Subcutaneous adipose tissue (tissue), 4 donors: ENCODE data around the gene ACOT7. TPM values are rescaled to one million over a fixed set of nuclear protein-coding genes. Genes with fewer than 3 reads are reported as not detected.

ENCODE experiments used
- small RNA-seq: library from RNA; depleted of rRNA; stranded (forward); fragments of <200 nt; gene quantifications from one replicate; pipeline ENCODE3, GENCODE V24; 2016
- total RNA-seq, 4 donors: library from RNA; depleted of rRNA; stranded (reverse); fragments of >200 nt; gene quantifications; one replicate each; pipeline ENCODE4 v1.1.0, GENCODE V29; 2016
- TF ChIP-seq, protein P1 (sequence below): fragments of 450-650 bp; IDR thresholded peaks from one replicate; pipeline ENCODE4 v1.5.1; 2016; ENCODE audit warnings: low read depth, mild to moderate bottlenecking, control low read depth, antibody characterized with exemption, moderate library complexity

Gene ACOT7
- total RNA-seq, 4 donors from 2014 or later: 7.5 to 14.3 (median 9.8) TPM

- TF ChIP-seq, protein P1, sequence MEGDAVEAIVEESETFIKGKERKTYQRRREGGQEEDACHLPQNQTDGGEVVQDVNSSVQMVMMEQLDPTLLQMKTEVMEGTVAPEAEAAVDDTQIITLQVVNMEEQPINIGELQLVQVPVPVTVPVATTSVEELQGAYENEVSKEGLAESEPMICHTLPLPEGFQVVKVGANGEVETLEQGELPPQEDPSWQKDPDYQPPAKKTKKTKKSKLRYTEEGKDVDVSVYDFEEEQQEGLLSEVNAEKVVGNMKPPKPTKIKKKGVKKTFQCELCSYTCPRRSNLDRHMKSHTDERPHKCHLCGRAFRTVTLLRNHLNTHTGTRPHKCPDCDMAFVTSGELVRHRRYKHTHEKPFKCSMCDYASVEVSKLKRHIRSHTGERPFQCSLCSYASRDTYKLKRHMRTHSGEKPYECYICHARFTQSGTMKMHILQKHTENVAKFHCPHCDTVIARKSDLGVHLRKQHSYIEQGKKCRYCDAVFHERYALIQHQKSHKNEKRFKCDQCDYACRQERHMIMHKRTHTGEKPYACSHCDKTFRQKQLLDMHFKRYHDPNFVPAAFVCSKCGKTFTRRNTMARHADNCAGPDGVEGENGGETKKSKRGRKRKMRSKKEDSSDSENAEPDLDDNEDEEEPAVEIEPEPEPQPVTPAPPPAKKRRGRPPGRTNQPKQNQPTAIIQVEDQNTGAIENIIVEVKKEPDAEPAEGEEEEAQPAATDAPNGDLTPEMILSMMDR: no peak
Measured at GRCh38 chr1:6220236-6220635, 173.3 kb downstream of the ACOT7 start.

DNA sequence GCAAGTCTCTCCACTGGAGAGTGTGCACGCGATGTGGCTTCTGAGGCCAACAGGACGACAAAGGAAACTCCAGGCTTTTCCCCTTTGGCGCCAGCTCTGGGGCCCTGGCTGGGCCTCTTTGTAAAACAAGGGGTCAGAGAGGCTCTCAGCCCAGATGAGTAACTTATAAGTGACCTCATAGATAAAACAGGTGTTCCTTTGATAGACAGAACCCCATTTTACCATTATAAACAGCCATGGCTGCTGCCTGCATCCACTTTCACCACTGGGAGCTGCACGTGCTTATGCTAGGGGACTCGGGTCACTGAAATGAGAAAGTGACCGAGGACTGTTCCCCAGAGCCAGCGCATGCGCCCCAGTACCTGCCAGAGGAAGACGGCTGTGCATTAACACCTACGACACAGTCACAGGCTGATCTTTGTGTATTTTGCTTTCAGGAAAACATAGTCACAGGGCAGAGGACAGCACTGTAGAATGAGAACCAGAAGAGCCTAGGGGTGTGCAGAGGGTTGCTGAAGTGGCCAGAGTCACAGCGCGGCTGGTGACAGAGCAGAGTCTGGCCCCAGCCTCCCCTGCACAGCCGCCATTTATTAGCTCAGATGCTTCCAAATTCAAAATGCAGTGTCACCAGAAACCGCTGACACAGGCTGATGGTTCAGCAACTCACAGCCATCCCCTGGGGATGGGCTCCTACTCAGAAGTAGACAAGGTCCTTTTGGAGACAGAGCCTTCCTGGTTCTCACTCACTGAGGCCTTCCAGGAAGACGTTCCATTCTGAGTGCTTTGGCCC, 175.0 kb downstream of the ACOT7 start:
- TF ChIP-seq, protein P1: no peak

Small RNA genes within 50 kb of the gene (small RNA-seq; reads per million reads assigned to genes)
- gene MIR4252: not detected

Other genes with a start within 250 kb of the ACOT7 start
- gene CHD5, start 213.4 kb downstream of the ACOT7 start, total RNA-seq: under 1 TPM in 3 of 4 donors, not detected in 1; 0.19 to 0.49 (median 0.22) TPM
- gene RPL22, start 194.2 kb downstream of the ACOT7 start, total RNA-seq: 100 to 1,000 TPM; 149 to 243 (median 178) TPM
- 1 to 10 TPM; 3.6 to 8.4 (median 5.9) TPM for gene RNF207, start 187.6 kb downstream of the ACOT7 start, total RNA-seq
- 10 to 100 TPM; 48.1 to 72.7 (median 59.5) TPM for gene ICMT, start 157.8 kb downstream of the ACOT7 start, total RNA-seq
- gene HES3, start 149.6 kb downstream of the ACOT7 start, total RNA-seq: not detected
- 10 to 100 TPM in 3 of 4 donors, 1 to 10 TPM in 1; 8.2 to 37.9 (median 16.0) TPM for gene GPR153, start 132.7 kb downstream of the ACOT7 start, total RNA-seq
- gene HES2, start 26.2 kb upstream of the ACOT7 start, total RNA-seq: under 1 TPM in 3 of 4 donors, not detected in 1; under 0.01 to 0.19 (median 0.17) TPM
- 1 to 10 TPM in 1 of 4 donors, under 1 TPM in 1, not detected in 2; 0.22 to 1.4 TPM for gene ESPN, start 31.0 kb upstream of the ACOT7 start, total RNA-seq
- 10 to 100 TPM in 1 of 4 donors, 1 to 10 TPM in 3; 2.1 to 11.5 (median 5.7) TPM for gene TNFRSF25, start 72.4 kb upstream of the ACOT7 start, total RNA-seq
- gene PLEKHG5, start 97.9 kb upstream of the ACOT7 start, total RNA-seq: 10 to 100 TPM in 1 of 4 donors, 1 to 10 TPM in 3; 2.4 to 15.4 (median 3.6) TPM
- 10 to 100 TPM; 14.3 to 24.3 (median 15.3) TPM for gene NOL9, start 160.7 kb upstream of the ACOT7 start, total RNA-seq
- not detected for gene TAS1R1, start 161.5 kb upstream of the ACOT7 start, total RNA-seq
- 10 to 100 TPM in 3 of 4 donors, 1 to 10 TPM in 1; 7.5 to 31.1 (median 20.0) TPM for gene ZBTB48, start 186.2 kb upstream of the ACOT7 start, total RNA-seq
- 100 to 1,000 TPM in 1 of 4 donors, 10 to 100 TPM in 3; 21.2 to 123 (median 47.2) TPM for gene KLHL21, start 209.1 kb upstream of the ACOT7 start, total RNA-seq
- 10 to 100 TPM in 3 of 4 donors, 1 to 10 TPM in 1; 9.0 to 19.6 (median 17.1) TPM for gene PHF13, start 220.0 kb upstream of the ACOT7 start, total RNA-seq
- gene THAP3, start 231.1 kb upstream of the ACOT7 start, total RNA-seq: 10 to 100 TPM; 21.1 to 51.7 (median 33.7) TPM